ENCODE measurements around the gene SNX9.

DNA sequence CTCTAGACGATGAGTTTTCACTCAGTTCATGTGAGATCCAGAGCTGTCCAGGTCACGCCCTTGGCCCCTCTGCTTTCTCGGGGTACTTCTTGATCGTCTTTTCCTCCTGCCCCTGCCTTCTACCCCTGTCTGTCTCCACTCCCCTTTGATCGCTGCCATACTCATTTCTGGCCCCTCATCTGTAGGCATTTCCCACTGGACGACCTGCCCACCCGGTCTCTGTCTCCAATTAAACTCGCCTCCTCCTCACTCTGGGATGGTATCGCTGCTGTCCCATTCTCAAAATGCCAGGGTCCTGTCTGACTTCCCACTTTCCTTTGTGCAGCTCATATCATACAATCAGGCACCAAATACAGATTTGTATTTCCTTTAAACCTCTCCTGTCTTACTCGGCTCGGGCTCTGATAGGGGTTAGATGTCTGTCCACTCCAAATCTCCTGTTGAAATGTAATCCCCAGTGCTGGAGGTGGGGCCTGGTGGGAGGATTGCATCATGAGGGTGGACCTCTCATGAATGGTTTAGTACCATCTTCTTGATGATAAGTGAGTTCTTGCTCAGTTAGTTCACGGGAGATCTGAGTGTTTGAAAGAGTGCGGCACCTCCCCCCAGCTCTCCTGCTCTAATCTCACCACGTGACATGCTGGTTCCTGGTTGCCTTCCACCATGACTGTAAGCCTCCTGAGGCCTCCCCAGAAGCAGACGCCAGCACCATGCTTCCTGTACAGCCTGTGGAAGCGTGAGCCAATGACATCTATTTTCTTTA is 155.2 kb downstream of the SNX9 start:
- TF ChIP-seq, protein P1, sequence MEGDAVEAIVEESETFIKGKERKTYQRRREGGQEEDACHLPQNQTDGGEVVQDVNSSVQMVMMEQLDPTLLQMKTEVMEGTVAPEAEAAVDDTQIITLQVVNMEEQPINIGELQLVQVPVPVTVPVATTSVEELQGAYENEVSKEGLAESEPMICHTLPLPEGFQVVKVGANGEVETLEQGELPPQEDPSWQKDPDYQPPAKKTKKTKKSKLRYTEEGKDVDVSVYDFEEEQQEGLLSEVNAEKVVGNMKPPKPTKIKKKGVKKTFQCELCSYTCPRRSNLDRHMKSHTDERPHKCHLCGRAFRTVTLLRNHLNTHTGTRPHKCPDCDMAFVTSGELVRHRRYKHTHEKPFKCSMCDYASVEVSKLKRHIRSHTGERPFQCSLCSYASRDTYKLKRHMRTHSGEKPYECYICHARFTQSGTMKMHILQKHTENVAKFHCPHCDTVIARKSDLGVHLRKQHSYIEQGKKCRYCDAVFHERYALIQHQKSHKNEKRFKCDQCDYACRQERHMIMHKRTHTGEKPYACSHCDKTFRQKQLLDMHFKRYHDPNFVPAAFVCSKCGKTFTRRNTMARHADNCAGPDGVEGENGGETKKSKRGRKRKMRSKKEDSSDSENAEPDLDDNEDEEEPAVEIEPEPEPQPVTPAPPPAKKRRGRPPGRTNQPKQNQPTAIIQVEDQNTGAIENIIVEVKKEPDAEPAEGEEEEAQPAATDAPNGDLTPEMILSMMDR (IDR thresholded peaks at IDR 0.05), result no peak
- no peak for TF ChIP-seq POLR2A (IDR thresholded peaks at IDR 0.05)
